ENCODE data around the gene PTPRD. TPM values are rescaled to one million over a fixed set of nuclear protein-coding genes. Genes with fewer than 3 reads are reported as not detected.

The PTPRD gene
- total RNA-seq, 2 experiments from 2014 or later, result not detected

- H3K27ac Mint-ChIP-seq, result no peak overlapping the region
- ChIA-PET POLR2A (no interaction called here), CTCF (no interaction called here)
- no peaks in the 10 kb centered on the region for H3K36me3 Mint-ChIP-seq (ENCODE audit: low read depth)
- H3K9me3 Mint-ChIP-seq (ENCODE audit: insufficient read depth), result peaks cover 11% of the 10 kb centered on the region
- H3K27me3 Mint-ChIP-seq (ENCODE audit: low read depth), result no peaks in the 10 kb centered on the region
- DNase-seq (no peak), ATAC-seq (no peak)
- H3K4me3 Mint-ChIP-seq, result no peak overlapping the region
- no peaks in the 10 kb centered on the region for H3K4me1 Mint-ChIP-seq (ENCODE audit: low read depth)
Measured at GRCh38 chr9:10253341-10253740, 359.5 kb downstream of the PTPRD start.

- no peaks in the 10 kb centered on the region for H3K4me1 Mint-ChIP-seq (ENCODE audit: low read depth)
- peaks cover 4% of the 10 kb centered on the region for H3K9me3 Mint-ChIP-seq (ENCODE audit: insufficient read depth)
- H3K4me3 Mint-ChIP-seq, result no peak overlapping the region
- H3K36me3 Mint-ChIP-seq (ENCODE audit: low read depth), result no peaks in the 10 kb centered on the region
- no peak overlapping the region for H3K27ac Mint-ChIP-seq
- DNase-seq, result no peak
- ChIA-PET POLR2A (no interaction called here), CTCF (no interaction called here)
- H3K27me3 Mint-ChIP-seq (ENCODE audit: low read depth), result no peaks in the 10 kb centered on the region
- ATAC-seq, result no peak
Measured at GRCh38 chr9:10252174-10252573, 360.6 kb downstream of the PTPRD start.

- CTCF ChIA-PET, result no interaction called here
- no peak overlapping the region for H3K4me3 Mint-ChIP-seq
- DNase-seq (no peak), ATAC-seq (no peak)
- POLR2A ChIA-PET, result no interaction called here
- no peaks in the 10 kb centered on the region for H3K9me3 Mint-ChIP-seq (ENCODE audit: insufficient read depth)
- no peaks in the 10 kb centered on the region for H3K4me1 Mint-ChIP-seq (ENCODE audit: low read depth)
- H3K36me3 Mint-ChIP-seq (ENCODE audit: low read depth), result no peaks in the 10 kb centered on the region
- no peak overlapping the region for H3K27ac Mint-ChIP-seq
- no peaks in the 10 kb centered on the region for H3K27me3 Mint-ChIP-seq (ENCODE audit: low read depth)
Measured at GRCh38 chr9:10251490-10251889, 361.3 kb downstream of the PTPRD start.

- no peak overlapping the region for H3K4me3 Mint-ChIP-seq
- no peak for DNase-seq
- ChIA-PET POLR2A (no interaction called here), CTCF (no interaction called here)
- no peaks in the 10 kb centered on the region for H3K4me1 Mint-ChIP-seq (ENCODE audit: low read depth)
- no peak overlapping the region for H3K27ac Mint-ChIP-seq
- no peaks in the 10 kb centered on the region for H3K27me3 Mint-ChIP-seq (ENCODE audit: low read depth)
- H3K36me3 Mint-ChIP-seq (ENCODE audit: low read depth), result no peaks in the 10 kb centered on the region
- H3K9me3 Mint-ChIP-seq (ENCODE audit: insufficient read depth), result peaks cover 5% of the 10 kb centered on the region
- ATAC-seq, result no peak
Measured at GRCh38 chr9:10250219-10250618, 362.6 kb downstream of the PTPRD start.

- no peaks in the 10 kb centered on the region for H3K4me1 Mint-ChIP-seq (ENCODE audit: low read depth)
- H3K4me3 Mint-ChIP-seq, result no peak overlapping the region
- no peak for DNase-seq
- ChIA-PET POLR2A (no interaction called here), CTCF (no interaction called here)
- ATAC-seq, result no peak
- no peaks in the 10 kb centered on the region for H3K36me3 Mint-ChIP-seq (ENCODE audit: low read depth)
- H3K9me3 Mint-ChIP-seq (ENCODE audit: insufficient read depth), result peaks cover 5% of the 10 kb centered on the region
- no peaks in the 10 kb centered on the region for H3K27me3 Mint-ChIP-seq (ENCODE audit: low read depth)
- no peak overlapping the region for H3K27ac Mint-ChIP-seq
Measured at GRCh38 chr9:10248890-10249289, 363.9 kb downstream of the PTPRD start.

- H3K9me3 Mint-ChIP-seq (ENCODE audit: insufficient read depth), result peaks cover 5% of the 10 kb centered on the region
Measured at GRCh38 chr9:10242255-10242654, 370.5 kb downstream of the PTPRD start.

GRCh38 chr9:10238087-10238486 is 374.7 kb downstream of the PTPRD start:
- POLR2A ChIA-PET, result no interaction called here
- no peak for ATAC-seq

More at GRCh38 chr9:10242255-10242654, 370.5 kb downstream of the PTPRD start:
- no peak overlapping the region for H3K27ac Mint-ChIP-seq
- no peak overlapping the region for H3K4me3 Mint-ChIP-seq
- ChIA-PET CTCF (no interaction called here), POLR2A (no interaction called here)
- H3K36me3 Mint-ChIP-seq (ENCODE audit: low read depth), result no peaks in the 10 kb centered on the region
- no peak for DNase-seq
- ATAC-seq, result no peak
- no peaks in the 10 kb centered on the region for H3K4me1 Mint-ChIP-seq (ENCODE audit: low read depth)
- H3K27me3 Mint-ChIP-seq (ENCODE audit: low read depth), result no peaks in the 10 kb centered on the region

GRCh38 chr9:10237584-10237983 is 375.2 kb downstream of the PTPRD start:
- H3K4me3 Mint-ChIP-seq, result no peak overlapping the region
- no peaks in the 10 kb centered on the region for H3K27me3 Mint-ChIP-seq (ENCODE audit: low read depth)
- ChIA-PET CTCF (no interaction called here), POLR2A (no interaction called here)
- H3K27ac Mint-ChIP-seq, result no peak overlapping the region
- ATAC-seq, result no peak
- no peaks in the 10 kb centered on the region for H3K9me3 Mint-ChIP-seq (ENCODE audit: insufficient read depth)
- DNase-seq, result no peak
- H3K36me3 Mint-ChIP-seq (ENCODE audit: low read depth), result no peaks in the 10 kb centered on the region
- no peaks in the 10 kb centered on the region for H3K4me1 Mint-ChIP-seq (ENCODE audit: low read depth)

More at GRCh38 chr9:10238087-10238486, 374.7 kb downstream of the PTPRD start:
- no peaks in the 10 kb centered on the region for H3K4me1 Mint-ChIP-seq (ENCODE audit: low read depth)
- H3K27me3 Mint-ChIP-seq (ENCODE audit: low read depth), result no peaks in the 10 kb centered on the region
- H3K27ac Mint-ChIP-seq, result no peak overlapping the region
- CTCF ChIA-PET, result no interaction called here
- no peak for DNase-seq
- H3K36me3 Mint-ChIP-seq (ENCODE audit: low read depth), result no peaks in the 10 kb centered on the region
- H3K9me3 Mint-ChIP-seq (ENCODE audit: insufficient read depth), result no peaks in the 10 kb centered on the region
- no peak overlapping the region for H3K4me3 Mint-ChIP-seq

GRCh38 chr9:10236161-10236560 is 376.6 kb downstream of the PTPRD start:
- POLR2A ChIA-PET, result no interaction called here
- no peaks in the 10 kb centered on the region for H3K36me3 Mint-ChIP-seq (ENCODE audit: low read depth)
- CTCF ChIA-PET, result no interaction called here

GRCh38 chr9:10235376-10235775 is 377.4 kb downstream of the PTPRD start:
- H3K4me1 Mint-ChIP-seq (ENCODE audit: low read depth), result no peaks in the 10 kb centered on the region
- H3K4me3 Mint-ChIP-seq, result no peak overlapping the region
- ChIA-PET CTCF (no interaction called here), POLR2A (no interaction called here)
- no peak for ATAC-seq
- H3K27ac Mint-ChIP-seq, result no peak overlapping the region
- H3K27me3 Mint-ChIP-seq (ENCODE audit: low read depth), result no peaks in the 10 kb centered on the region
- no peaks in the 10 kb centered on the region for H3K36me3 Mint-ChIP-seq (ENCODE audit: low read depth)
- H3K9me3 Mint-ChIP-seq (ENCODE audit: insufficient read depth), result no peaks in the 10 kb centered on the region
- DNase-seq, result no peak

More at GRCh38 chr9:10236161-10236560, 376.6 kb downstream of the PTPRD start:
- Mint-ChIP-seq H3K4me1 (ENCODE audit: low read depth) (no peaks in the 10 kb centered on the region), H3K27ac (no peak overlapping the region), H3K9me3 (ENCODE audit: insufficient read depth) (no peaks in the 10 kb centered on the region), H3K27me3 (ENCODE audit: low read depth) (no peaks in the 10 kb centered on the region), H3K4me3 (no peak overlapping the region)
- no peak for ATAC-seq
- DNase-seq, result no peak

GRCh38 chr9:10232352-10232930 is 380.4 kb downstream of the PTPRD start:
- Mint-ChIP-seq H3K9me3 (ENCODE audit: insufficient read depth) (peaks cover 2% of the 10 kb centered on the region), H3K36me3 (ENCODE audit: low read depth) (no peaks in the 10 kb centered on the region), H3K4me1 (ENCODE audit: low read depth) (no peaks in the 10 kb centered on the region), H3K27ac (no peak overlapping the region), H3K4me3 (no peak overlapping the region), H3K27me3 (ENCODE audit: low read depth) (no peaks in the 10 kb centered on the region)
- DNase-seq (no peak), ATAC-seq (no peak)
- POLR2A ChIA-PET, result no interaction called here
- CTCF ChIA-PET, result no interaction called here

GRCh38 chr9:10230512-10230911 is 382.3 kb downstream of the PTPRD start:
- H3K36me3 Mint-ChIP-seq (ENCODE audit: low read depth), result no peaks in the 10 kb centered on the region
- peaks cover 7% of the 10 kb centered on the region for H3K9me3 Mint-ChIP-seq (ENCODE audit: insufficient read depth)
- H3K4me1 Mint-ChIP-seq (ENCODE audit: low read depth), result no peaks in the 10 kb centered on the region
- H3K27me3 Mint-ChIP-seq (ENCODE audit: low read depth), result no peaks in the 10 kb centered on the region
- ATAC-seq (no peak), DNase-seq (no peak)
- CTCF ChIA-PET, result no interaction called here
- H3K4me3 Mint-ChIP-seq, result no peak overlapping the region
- no peak overlapping the region for H3K27ac Mint-ChIP-seq
- POLR2A ChIA-PET, result no interaction called here

- ATAC-seq, result no peak
- DNase-seq, result no peak
- no peaks in the 10 kb centered on the region for H3K27me3 Mint-ChIP-seq (ENCODE audit: low read depth)
- H3K4me1 Mint-ChIP-seq (ENCODE audit: low read depth), result no peaks in the 10 kb centered on the region
- ChIA-PET POLR2A (no interaction called here), CTCF (no interaction called here)
- no peak overlapping the region for H3K27ac Mint-ChIP-seq
- peaks cover 7% of the 10 kb centered on the region for H3K9me3 Mint-ChIP-seq (ENCODE audit: insufficient read depth)
- no peak overlapping the region for H3K4me3 Mint-ChIP-seq
- no peaks in the 10 kb centered on the region for H3K36me3 Mint-ChIP-seq (ENCODE audit: low read depth)
Measured at GRCh38 chr9:10228082-10228481, 384.7 kb downstream of the PTPRD start.

All from activated CD8-positive, alpha-beta T cell treated with anti-CD3 and anti-CD28 coated beads, Interleukin-2, amount 10 ng/mL, durations not matched to agents 7 days and 5 days (primary cell).